HG03342 (cell line): ENCODE data around the gene FYN.
A peak's percentile ranks its signal among the peaks of the same experiment; 100 is the strongest.
"Not testable (repeated sequence)": the region's sequence is repeated elsewhere in the genome, so short reads cannot be mapped to it uniquely, and the experiment has no call there.

Experiments
- ATAC-seq: cut with Tn5 transposase; IDR thresholded peaks from one replicate; pipeline ENCODE4 v1.9.1; 2021; ENCODE audit warnings: mild to moderate bottlenecking, moderate library complexity; ENCODE audit not compliant: unreplicated experiment

The FYN gene

GRCh38 chr6:111642463-111643158 lies 230.6 kb downstream of the FYN start:
- ATAC-seq = peak; percentile 78

- ATAC-seq = no peak
Measured at GRCh38 chr6:111639266-111639665, 234.0 kb downstream of the FYN start.

- ATAC-seq = not testable (repeated sequence)
Measured at GRCh38 chr6:111634981-111635380, 238.3 kb downstream of the FYN start.

- ATAC-seq = no peak
Measured at GRCh38 chr6:111633822-111634221, 239.4 kb downstream of the FYN start.

- no peak for ATAC-seq
Measured at GRCh38 chr6:111632468-111633247, 240.6 kb downstream of the FYN start.

GRCh38 chr6:111631903-111632460 lies 241.3 kb downstream of the FYN start:
- ATAC-seq = no peak

GRCh38 chr6:111631018-111631417 lies 242.2 kb downstream of the FYN start:
- ATAC-seq = no peak

GRCh38 chr6:111628142-111628850 lies 245.0 kb downstream of the FYN start:
- no peak for ATAC-seq

- ATAC-seq = no peak
Measured at GRCh38 chr6:111626441-111626840, 246.8 kb downstream of the FYN start.

- ATAC-seq = no peak
Measured at GRCh38 chr6:111625461-111626391, 247.5 kb downstream of the FYN start.

GRCh38 chr6:111625099-111625416 lies 248.2 kb downstream of the FYN start:
- ATAC-seq = no peak

- ATAC-seq = no peak
Measured at GRCh38 chr6:111624401-111625098, 248.7 kb downstream of the FYN start.

GRCh38 chr6:111623046-111623718 lies 250.1 kb downstream of the FYN start:
- ATAC-seq = no peak

- ATAC-seq = no peak
Measured at GRCh38 chr6:111620169-111620568, 253.1 kb downstream of the FYN start.

- no peak for ATAC-seq
Measured at GRCh38 chr6:111618407-111618806, 254.8 kb downstream of the FYN start.

- ATAC-seq = no peak
Measured at GRCh38 chr6:111617149-111617548, 256.1 kb downstream of the FYN start.

GRCh38 chr6:111615916-111616612 lies 257.2 kb downstream of the FYN start:
- no peak for ATAC-seq

GRCh38 chr6:111614833-111615582 lies 258.2 kb downstream of the FYN start:
- no peak for ATAC-seq
